ENCODE measurements around the gene ALDH1A3. TPM values are rescaled to one million over a fixed set of nuclear protein-coding genes. Genes with fewer than 3 reads are reported as not detected.

Gene ALDH1A3
- total and polyA plus RNA-seq, 4 donors = 0.79 to 8.4 (median 1.4) TPM

GRCh38 chr15:100887211-100887913 lies 7.7 kb downstream of the ALDH1A3 start:
- H3K4me3 ChIP-seq (ENCODE audit: low read depth in 1 of 3, low read length in 3 of 3) = no peak overlapping the region
- no peak for TF ChIP-seq RAD21 (IDR thresholded peaks at IDR 0.05)
- TF ChIP-seq REST (IDR thresholded peaks at IDR 0.05) = no peak
- TF ChIP-seq SP1 (IDR thresholded peaks at IDR 0.05) = no peak
- TF ChIP-seq ZBTB33 (IDR thresholded peaks at IDR 0.05) = no peak
- no peak for TF ChIP-seq GABPA (IDR thresholded peaks at IDR 0.05 in 1 of 2, conservative IDR thresholded peaks at IDR 0.05 in 1 of 2)
- no peak for TF ChIP-seq CTCF (IDR thresholded peaks at IDR 0.05; ENCODE audit: low read depth, low read length, missing input control)
- TF ChIP-seq MAX (IDR thresholded peaks at IDR 0.05) = no peak
- TF ChIP-seq HNF4G (IDR thresholded peaks at IDR 0.05) = no peak
- TF ChIP-seq RXRA (IDR thresholded peaks at IDR 0.05) = no peak
- no peak for TF ChIP-seq NR2F2 (IDR thresholded peaks at IDR 0.05)
- TF ChIP-seq YY1 (IDR thresholded peaks at IDR 0.05) = no peak
- TF ChIP-seq FOXA1 (IDR thresholded peaks at IDR 0.05) = no peak
- TF ChIP-seq TAF1 (conservative IDR thresholded peaks at IDR 0.05) = no peak
- TF ChIP-seq EGR1 (IDR thresholded peaks at IDR 0.05; ENCODE audit: low read depth in 2 of 2) = no peak
- TF ChIP-seq JUND (IDR thresholded peaks at IDR 0.05) = no peak
- no peak for TF ChIP-seq FOXA2 (IDR thresholded peaks at IDR 0.05)
- no peak overlapping the region for H3K27ac ChIP-seq (ENCODE audit: low read depth in 1 of 2, low read length in 2 of 2)
- 83% methylated on average over 22 of the region's 22 CpGs for WGBS
- no peaks in the 10 kb centered on the region for H3K4me1 ChIP-seq (ENCODE audit: control insufficient read depth in 4 of 4, insufficient read depth in 4 of 4, low read length in 3 of 4)
- H3K27me3 ChIP-seq (ENCODE audit: control insufficient read depth in 4 of 4, insufficient read depth in 4 of 4, low read length in 3 of 4) = peaks cover 0 to 6% (median 4%) of the 10 kb centered on the region in 4 donors
- H3K36me3 ChIP-seq (ENCODE audit: control insufficient read depth in 4 of 4, insufficient read depth in 3 of 4, low read depth in 1 of 4, low read length in 3 of 4) = no peaks in the 10 kb centered on the region
- no peaks in the 10 kb centered on the region for H3K9me3 ChIP-seq (ENCODE audit: control insufficient read depth in 4 of 4, low read length in 3 of 4)
- H3K9ac ChIP-seq (ENCODE audit: low read depth in 1 of 2, low read length in 2 of 2) = no peak overlapping the region
- DNase-seq (ENCODE audit: low spot score) = no peak
